ENCODE measurements around the gene CFAP92.

- TF ChIP-seq CTCF (IDR thresholded peaks at IDR 0.05) (no peak), POLR2A (IDR thresholded peaks at IDR 0.05) (no peak)
Measured at GRCh38 chr3:128889139-128889894, 104.6 kb downstream of the CFAP92 start.

All from Peyer's patch (tissue), 4 donors.